Bronchial epithelial cell (primary cell): ENCODE measurements around the gene GABRR3. TPM values are rescaled to one million over a fixed set of nuclear protein-coding genes. Genes with fewer than 3 reads are reported as not detected.

Experiments
- DNase-seq: peaks from one replicate; pipeline ENCODE4 v3.0.0-alpha.2; 2010; ENCODE audit warnings: low read depth
- FAIRE-seq: peaks from 2 replicates; lab custom pipeline; 2011; peaks lifted over from hg19 to GRCh38; lab: Jason Lieb, UNC
- H3K27me3 ChIP-seq: 2 replicates; pipeline ENCODE4 v1.5.1; 2011; ENCODE audit warnings: low read length; ENCODE audit not compliant: control insufficient read depth, insufficient read depth
- H3K36me3 ChIP-seq: 2 replicates; pipeline ENCODE4 v1.5.1; 2011; ENCODE audit warnings: low read length; ENCODE audit not compliant: control insufficient read depth, insufficient read depth
- H3K4me3 ChIP-seq: 2 replicates; pipeline ENCODE4 v1.5.1; 2011; ENCODE audit warnings: mild to moderate bottlenecking, low read depth, low read length, control low read depth
- total RNA-seq: library from RNA; depleted of rRNA; stranded (reverse); fragments of >200 nt; gene quantifications from 2 replicates; pipeline ENCODE4 v1.2.1, GENCODE V29; 2014
- TF ChIP-seq, protein P1 (sequence below): IDR thresholded peaks from 2 replicates; pipeline ENCODE4 v1.5.1; 2011; ENCODE audit warnings: mild to moderate bottlenecking, moderate library complexity, low read length, control low read depth, inconsistent platforms; ENCODE audit not compliant: insufficient read depth, severe bottlenecking

Gene GABRR3
- total RNA-seq, 1 donor from 2014 or later = not detected

DNA sequence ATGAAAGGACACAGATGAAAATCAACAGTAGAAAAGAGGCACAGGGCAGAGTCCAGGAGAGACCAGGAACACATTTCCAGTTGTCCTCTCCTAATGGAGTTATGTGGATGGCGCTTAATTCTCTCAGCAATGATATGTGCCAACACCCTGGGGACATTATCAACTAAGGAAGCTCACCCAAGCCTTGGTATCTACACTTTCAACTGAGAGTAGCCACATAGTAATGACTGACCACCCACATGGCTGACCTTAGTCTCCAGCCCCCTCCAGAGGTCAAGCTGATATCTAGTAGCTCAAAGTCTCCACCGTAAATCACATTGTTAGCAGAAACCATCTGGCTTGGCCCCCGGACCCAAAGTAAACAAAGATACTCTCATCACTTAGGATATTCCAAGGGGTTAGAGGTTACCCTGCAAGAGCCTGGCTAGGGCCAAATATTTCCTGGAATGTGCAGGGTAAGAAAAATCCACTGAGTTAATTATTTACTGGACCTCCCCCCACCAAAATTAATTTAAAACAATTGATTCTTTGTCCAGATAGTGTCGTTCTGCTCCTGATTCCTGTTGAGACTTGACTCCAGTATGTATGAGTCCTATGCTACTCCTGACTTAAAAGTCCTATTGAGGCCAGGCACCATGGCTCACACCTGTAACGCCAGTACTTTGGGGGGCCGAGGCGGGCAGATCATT lies 24.8 kb downstream of the GABRR3 start:
- H3K27me3 ChIP-seq = no peaks in the 10 kb centered on the region
- no peak overlapping the region for H3K4me3 ChIP-seq
- no peak for DNase-seq
- TF ChIP-seq, protein P1, sequence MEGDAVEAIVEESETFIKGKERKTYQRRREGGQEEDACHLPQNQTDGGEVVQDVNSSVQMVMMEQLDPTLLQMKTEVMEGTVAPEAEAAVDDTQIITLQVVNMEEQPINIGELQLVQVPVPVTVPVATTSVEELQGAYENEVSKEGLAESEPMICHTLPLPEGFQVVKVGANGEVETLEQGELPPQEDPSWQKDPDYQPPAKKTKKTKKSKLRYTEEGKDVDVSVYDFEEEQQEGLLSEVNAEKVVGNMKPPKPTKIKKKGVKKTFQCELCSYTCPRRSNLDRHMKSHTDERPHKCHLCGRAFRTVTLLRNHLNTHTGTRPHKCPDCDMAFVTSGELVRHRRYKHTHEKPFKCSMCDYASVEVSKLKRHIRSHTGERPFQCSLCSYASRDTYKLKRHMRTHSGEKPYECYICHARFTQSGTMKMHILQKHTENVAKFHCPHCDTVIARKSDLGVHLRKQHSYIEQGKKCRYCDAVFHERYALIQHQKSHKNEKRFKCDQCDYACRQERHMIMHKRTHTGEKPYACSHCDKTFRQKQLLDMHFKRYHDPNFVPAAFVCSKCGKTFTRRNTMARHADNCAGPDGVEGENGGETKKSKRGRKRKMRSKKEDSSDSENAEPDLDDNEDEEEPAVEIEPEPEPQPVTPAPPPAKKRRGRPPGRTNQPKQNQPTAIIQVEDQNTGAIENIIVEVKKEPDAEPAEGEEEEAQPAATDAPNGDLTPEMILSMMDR = no peak
- no peaks in the 10 kb centered on the region for H3K36me3 ChIP-seq
- no peak for FAIRE-seq

DNA sequence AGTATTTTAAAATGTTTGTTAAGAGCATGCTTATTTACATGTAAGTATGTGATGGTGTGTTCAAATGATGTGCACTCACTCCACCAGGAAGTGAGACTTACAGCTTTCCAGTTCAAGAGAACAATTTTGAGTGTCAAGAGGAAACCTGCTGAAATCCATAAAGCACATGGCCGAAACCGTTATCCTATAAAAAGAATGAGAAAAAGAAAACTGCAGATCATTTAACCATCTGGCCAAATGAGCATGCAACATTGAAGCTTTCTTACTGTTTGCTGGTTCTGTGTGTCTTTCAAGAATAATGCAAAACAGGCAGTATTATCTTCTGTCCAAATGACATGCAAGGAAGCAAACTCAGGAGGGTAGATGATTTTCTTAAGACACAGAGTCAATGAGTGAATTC lies 26.3 kb downstream of the GABRR3 start:
- no peak for FAIRE-seq
- no peaks in the 10 kb centered on the region for H3K27me3 ChIP-seq
- TF ChIP-seq, protein P1 = no peak

DNA sequence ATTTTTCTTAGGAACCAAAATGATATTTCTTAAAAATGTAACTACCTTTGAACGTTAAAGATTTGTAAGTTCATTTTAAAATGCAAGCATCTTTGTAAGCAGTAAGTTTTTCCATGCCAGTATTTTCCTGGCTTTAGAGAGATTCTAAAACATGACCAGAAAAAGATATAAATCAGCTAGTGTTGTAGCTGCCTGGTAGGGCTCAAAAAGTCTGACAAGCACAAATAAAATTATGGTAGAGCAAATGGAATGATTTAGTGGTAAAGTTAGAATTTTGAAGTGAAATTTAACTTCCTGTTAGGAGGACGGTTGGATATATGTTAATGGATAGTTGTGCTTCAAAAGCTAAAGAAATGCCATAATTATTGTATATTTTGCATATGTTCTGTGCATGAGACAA lies 29.7 kb downstream of the GABRR3 start:
- FAIRE-seq (no peak), DNase-seq (no peak)
- no peaks in the 10 kb centered on the region for H3K36me3 ChIP-seq
- TF ChIP-seq, protein P1 = no peak
- H3K4me3 ChIP-seq = no peak overlapping the region
- H3K27me3 ChIP-seq = no peaks in the 10 kb centered on the region

More for the DNA sequence above, 26.3 kb downstream of the GABRR3 start:
- no peaks in the 10 kb centered on the region for H3K36me3 ChIP-seq
- H3K4me3 ChIP-seq = no peak overlapping the region
- DNase-seq = no peak

DNA sequence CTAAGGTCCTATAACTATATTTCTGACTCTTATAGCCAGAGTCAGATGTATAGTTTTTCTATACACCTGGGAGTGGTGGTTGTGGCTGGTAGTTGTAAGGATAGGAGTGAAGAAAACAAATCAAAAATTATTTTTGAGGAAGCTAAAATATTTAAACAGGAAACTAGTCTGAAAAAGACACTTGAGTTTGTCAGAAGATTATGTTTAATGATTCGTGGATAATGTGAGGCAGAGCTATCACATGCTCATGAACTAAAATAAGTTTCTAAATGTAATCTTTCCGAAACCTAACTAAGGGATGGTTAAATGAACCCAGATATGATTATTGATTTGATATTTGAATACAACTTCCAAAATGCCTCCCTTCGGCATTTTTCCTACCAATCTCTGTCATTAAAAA lies 30.4 kb downstream of the GABRR3 start:
- Histone ChIP-seq H3K27me3 (no peaks in the 10 kb centered on the region), H3K4me3 (no peak overlapping the region), H3K36me3 (no peaks in the 10 kb centered on the region)
- DNase-seq (no peak), FAIRE-seq (no peak)
- TF ChIP-seq, protein P1 = no peak

DNA sequence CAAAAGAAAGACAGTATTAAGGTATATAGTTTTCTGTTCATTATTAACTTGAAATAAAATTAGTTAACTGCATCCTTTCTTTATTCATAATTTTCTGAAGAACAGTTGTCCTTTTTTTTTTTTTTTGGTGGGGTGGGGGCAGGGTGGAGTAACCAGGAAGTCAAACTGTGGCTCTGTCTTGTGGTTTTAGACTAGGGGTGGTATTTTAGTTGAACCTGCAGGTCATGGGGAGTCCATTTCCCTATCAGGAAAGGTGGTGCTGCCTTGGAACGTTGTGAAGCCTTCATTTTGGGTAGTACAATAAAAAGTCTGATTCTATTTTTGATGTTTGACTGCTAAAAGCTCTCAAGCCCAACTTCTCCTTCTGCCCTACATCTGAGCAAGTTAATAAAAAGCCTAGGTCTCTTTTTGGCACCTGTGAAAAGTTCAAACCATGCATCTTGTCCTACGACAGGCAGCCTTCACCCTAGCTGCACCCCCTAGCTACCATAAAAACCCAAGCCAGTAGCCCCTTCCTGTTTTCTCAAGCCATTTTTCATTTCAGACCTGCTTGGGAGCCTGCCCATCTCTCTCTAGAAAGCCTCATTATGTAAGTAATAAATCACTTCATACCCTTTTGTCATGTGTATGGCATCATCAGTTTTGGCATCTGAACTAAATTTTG lies 31.7 kb downstream of the GABRR3 start:
- Histone ChIP-seq H3K27me3 (no peaks in the 10 kb centered on the region), H3K36me3 (no peaks in the 10 kb centered on the region), H3K4me3 (no peak overlapping the region)
- FAIRE-seq (no peak), DNase-seq (no peak)
- TF ChIP-seq, protein P1 = no peak
